GM12878 (cell line): ENCODE results near the gene MROH9. TPM values are rescaled to one million over a fixed set of nuclear protein-coding genes. Genes with fewer than 3 reads are reported as not detected.

Experiments used
- ATAC-seq: fragments of 200-7000 bp; cut with Tn5 transposase; 3 replicates; pipeline ENCODE4 v1.9.1; 2020; ENCODE audit warnings: mild to moderate bottlenecking, moderate library complexity
- BruUV-seq: library from RNA; stranded (reverse); fragments of 400-500 nt; replicated peaks from 2 replicates; lab custom pipeline; 2021; lab: Mats Ljungman, UMichigan
- CTCF ChIA-PET: fragments of 300-600 bp; sonication (Branson Sonifier 250); formaldehyde crosslinking; extraction: SDS; loops from one replicate; lab custom pipeline; 2021; ENCODE audit warnings: inconsistent platforms; lab: Yijun Ruan, JAX
- POLR2A ChIA-PET: fragments of 350-600 bp; formaldehyde crosslinking; extraction: SDS; loops from one replicate; lab custom pipeline; 2021; ENCODE audit warnings: inconsistent platforms; lab: Charles Lee
- RAD21 ChIA-PET: fragments of 300-600 bp; sonication (Branson Sonifier 250); formaldehyde crosslinking; loops from one replicate; lab custom pipeline; 2023; ENCODE audit warnings: antibody characterized with exemption; ENCODE audit not compliant: unreplicated experiment; lab: Charles Lee
- SMC1A ChIA-PET: fragments of 300-600 bp; sonication (Branson Sonifier 250); formaldehyde crosslinking; loops from one replicate; lab custom pipeline; 2023; ENCODE audit not compliant: unreplicated experiment, uncharacterized antibody; lab: Charles Lee
- DNase-seq: peaks from one replicate; pipeline ENCODE4 v3.0.0-alpha.2; 2011; ENCODE audit warnings: low read depth, low spot score
- FAIRE-seq: peaks from 3 replicates; lab custom pipeline; 2011; peaks lifted over from hg19 to GRCh38; lab: Jason Lieb, UNC
- H2AFZ ChIP-seq: 2 replicates; pipeline ENCODE4 v1.6.0; 2011; ENCODE audit warnings: low read depth, low read length, control low read depth; ENCODE audit not compliant: control insufficient read depth
- H3K27ac ChIP-seq: 2 replicates; pipeline ENCODE4 v1.5.1; 2011; ENCODE audit warnings: control low read depth; ENCODE audit not compliant: control insufficient read depth, insufficient read depth
- H3K27me3 ChIP-seq, 2 experiments: replicated peaks in 1 of 2; 2 replicates each; pipeline versions ENCODE4 v1.6.0 to v1.6.1; 2011; ENCODE audit warnings: low read length in 1 of 2; ENCODE audit not compliant: control insufficient read depth in 2 of 2, insufficient read depth in 2 of 2
- H3K36me3 ChIP-seq, 2 experiments: 2 replicates each; pipeline ENCODE4 v1.5.1; 2011; ENCODE audit warnings: low read length in 1 of 2; ENCODE audit not compliant: control insufficient read depth in 2 of 2, insufficient read depth in 2 of 2
- H3K4me1 ChIP-seq: 2 replicates; pipeline ENCODE4 v1.6.1; 2011; ENCODE audit warnings: mild to moderate bottlenecking, low read length, moderate library complexity, mixed read lengths; ENCODE audit not compliant: control insufficient read depth, insufficient read depth
- H3K4me2 ChIP-seq: 2 replicates; pipeline ENCODE4 v1.6.0; 2011; ENCODE audit warnings: control low read depth; ENCODE audit not compliant: control insufficient read depth, insufficient read depth
- H3K4me3 ChIP-seq: fragments of 200-600 bp; sonication (generic); 2 replicates; pipeline ENCODE4 v1.5.1; 2016
- H3K79me2 ChIP-seq: 2 replicates; pipeline ENCODE4 v1.6.0; 2011; ENCODE audit warnings: low read length; ENCODE audit not compliant: control insufficient read depth, insufficient read depth
- H3K9ac ChIP-seq: 2 replicates; pipeline ENCODE4 v1.8.0; 2011; ENCODE audit warnings: low read length, control low read depth, mixed read lengths; ENCODE audit not compliant: control insufficient read depth, insufficient read depth
- H3K9me3 ChIP-seq: replicated peaks from 3 replicates; pipeline ENCODE4 v1.5.1; 2011; ENCODE audit warnings: mild to moderate bottlenecking, low read length; ENCODE audit not compliant: control insufficient read depth, insufficient read depth
- H4K20me1 ChIP-seq: 2 replicates; pipeline ENCODE4 v1.6.0; 2011; ENCODE audit not compliant: control insufficient read depth, insufficient read depth
- CBX5 ChIP-seq: sonication (generic); IDR thresholded peaks from 2 replicates; pipeline ENCODE4 v1.6.1; 2016; ENCODE audit warnings: low read depth, moderate library complexity, mild to moderate bottlenecking, inconsistent platforms
- POU2F2 ChIP-seq: IDR thresholded peaks from 3 replicates; pipeline ENCODE4 v1.6.1; 2011; ENCODE audit warnings: low read depth, mild to moderate bottlenecking, low read length, borderline replicate concordance
- RAD21 ChIP-seq: IDR thresholded peaks from 2 replicates; pipeline ENCODE4 v1.6.1; 2011; ENCODE audit warnings: mild to moderate bottlenecking, low read depth, low read length, moderate library complexity; ENCODE audit not compliant: insufficient read depth
- ZSCAN29 ChIP-seq: fragments of 450-650 bp; IDR thresholded peaks from 2 replicates; pipeline ENCODE4 v1.6.1; 2017; ENCODE audit warnings: mild to moderate bottlenecking, moderate library complexity
- WGBS: methylation state at CpG from one replicate; pipeline ENCODE4 v1.1.6; 2016; ENCODE audit warnings: low lambda C conversion rate; ENCODE audit not compliant: insufficient replicate concordance, insufficient coverage; ENCODE audit errors: missing lambda C conversion rate; 5-methylcytosine and 5-hydroxymethylcytosine counted together
- in situ Hi-C: fragments of 300-500 bp; cut with MboI; formaldehyde crosslinking; loops from 9 replicates; pipeline ENCODE4 v1.14.3; 2018; ENCODE audit warnings: mixed read lengths
- intact Hi-C: fragments of 100-400 bp; cut with micrococcal nuclease; formaldehyde crosslinking; loops from one replicate; pipeline ENCODE4 v1.14.2; 2022; ENCODE audit not compliant: unreplicated experiment
- polyA plus RNA-seq, 11 experiments: library from polyadenylated mRNA; depleted of rRNA in 4 of 11; unstranded in 6 of 11; stranded (reverse) in 5 of 11; fragments of >200 nt; fragmentation: Nextera tagmentation in 4 of 11; fragmentation: Illumina TruSeq in 1 of 11; extraction: Ambion mirVana in 4 of 11; extraction: Trizol in 1 of 11; gene quantifications; 1 replicate in 1 of 11; 2 replicates in 10 of 11; pipeline versions ENCODE4 v1.2.1 to v1.2.3, GENCODE V29; 2011 to 2016; ENCODE audit warnings: inconsistent platforms in 2 of 11, missing spikeins in 2 of 11, low read depth in 1 of 11
- total RNA-seq, 4 experiments: library from RNA; depleted of rRNA in 3 of 4; stranded (reverse); fragments of >200 nt in 3 of 4; fragmentation: Illumina TruSeq in 1 of 4; extraction: Trizol in 1 of 4; gene quantifications; 2 replicates each; pipeline versions ENCODE4 v1.2.1 to v1.2.3, GENCODE V29; 2013 to 2021
- TF ChIP-seq, protein P1 (sequence below): fragments of 450-650 bp; IDR thresholded peaks from 2 replicates; pipeline ENCODE4 v1.6.1; 2017; ENCODE audit warnings: borderline replicate concordance
- TF ChIP-seq, protein P2 (sequence below): fragments of 450-650 bp; IDR thresholded peaks from 2 replicates; pipeline ENCODE4 v1.6.1; 2016; ENCODE audit warnings: mild to moderate bottlenecking

The MROH9 gene
- total and polyA plus RNA-seq, 10 of the 15 experiments (the other 5 are each of a cell fraction or from before 2014, with no cell fraction given), result not detected

GRCh38 chr1:171083222-171083621 is 147.9 kb downstream of the MROH9 start:
- no peaks in the 10 kb centered on the region for H3K4me1 ChIP-seq
- WGBS, result 9% methylated on average over 5 of the region's 5 CpGs
- DNase-seq (no peak), FAIRE-seq (no peak), ATAC-seq (no peak)
- H2AFZ ChIP-seq, result no peak overlapping the region
- no peaks in the 10 kb centered on the region for H3K27me3 ChIP-seq
- CTCF ChIA-PET, result no interaction called here
- no peaks in the 10 kb centered on the region for H3K9me3 ChIP-seq
- intact Hi-C loops, result loop anchor here (5.0 to 10.0 kb wide), 2 partner anchors 104 to 232 kb away; partner anchors contain the start of genes FMO2 and FMO4
- H3K79me2 ChIP-seq, result no peaks in the 10 kb centered on the region
- no peak overlapping the region for H3K4me3 ChIP-seq
- no peak overlapping the region for H3K27ac ChIP-seq
- no TSS peak for BruUV-seq
- TF ChIP-seq CBX5, result no peak
- TF ChIP-seq, protein P1, sequence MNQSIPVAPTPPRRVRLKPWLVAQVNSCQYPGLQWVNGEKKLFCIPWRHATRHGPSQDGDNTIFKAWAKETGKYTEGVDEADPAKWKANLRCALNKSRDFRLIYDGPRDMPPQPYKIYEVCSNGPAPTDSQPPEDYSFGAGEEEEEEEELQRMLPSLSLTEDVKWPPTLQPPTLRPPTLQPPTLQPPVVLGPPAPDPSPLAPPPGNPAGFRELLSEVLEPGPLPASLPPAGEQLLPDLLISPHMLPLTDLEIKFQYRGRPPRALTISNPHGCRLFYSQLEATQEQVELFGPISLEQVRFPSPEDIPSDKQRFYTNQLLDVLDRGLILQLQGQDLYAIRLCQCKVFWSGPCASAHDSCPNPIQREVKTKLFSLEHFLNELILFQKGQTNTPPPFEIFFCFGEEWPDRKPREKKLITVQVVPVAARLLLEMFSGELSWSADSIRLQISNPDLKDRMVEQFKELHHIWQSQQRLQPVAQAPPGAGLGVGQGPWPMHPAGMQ, result no peak
- TF ChIP-seq ZSCAN29, result no peak
- in situ Hi-C loops, result no loop called here
- H3K4me2 ChIP-seq, result no peak overlapping the region
- SMC1A ChIA-PET, result no interaction called here
- H4K20me1 ChIP-seq, result no peaks in the 10 kb centered on the region
- H3K36me3 ChIP-seq, result no peaks in the 10 kb centered on the region
- POLR2A ChIA-PET, result no interaction called here
- H3K9ac ChIP-seq, result no peak overlapping the region
- RAD21 ChIA-PET, result no interaction called here

GRCh38 chr1:171084091-171084490 is 148.8 kb downstream of the MROH9 start:
- DNase-seq, result no peak
- Histone ChIP-seq H3K36me3 (no peaks in the 10 kb centered on the region), H3K27me3 (no peaks in the 10 kb centered on the region), H3K27ac (no peak overlapping the region), H3K4me3 (no peak overlapping the region), H2AFZ (no peak overlapping the region), H3K79me2 (no peaks in the 10 kb centered on the region), H3K4me2 (no peak overlapping the region), H3K9me3 (no peaks in the 10 kb centered on the region), H4K20me1 (no peaks in the 10 kb centered on the region), H3K9ac (no peak overlapping the region), H3K4me1 (no peaks in the 10 kb centered on the region)
- TF ChIP-seq POU2F2 (no peak), RAD21 (no peak)
- TF ChIP-seq, protein P2, sequence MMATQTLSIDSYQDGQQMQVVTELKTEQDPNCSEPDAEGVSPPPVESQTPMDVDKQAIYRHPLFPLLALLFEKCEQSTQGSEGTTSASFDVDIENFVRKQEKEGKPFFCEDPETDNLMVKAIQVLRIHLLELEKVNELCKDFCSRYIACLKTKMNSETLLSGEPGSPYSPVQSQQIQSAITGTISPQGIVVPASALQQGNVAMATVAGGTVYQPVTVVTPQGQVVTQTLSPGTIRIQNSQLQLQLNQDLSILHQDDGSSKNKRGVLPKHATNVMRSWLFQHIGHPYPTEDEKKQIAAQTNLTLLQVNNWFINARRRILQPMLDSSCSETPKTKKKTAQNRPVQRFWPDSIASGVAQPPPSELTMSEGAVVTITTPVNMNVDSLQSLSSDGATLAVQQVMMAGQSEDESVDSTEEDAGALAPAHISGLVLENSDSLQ, result no peak
- intact Hi-C loops (loop anchor here (5.0 to 10.0 kb wide), 2 partner anchors 103 to 231 kb away; partner anchors contain the start of genes FMO2 and FMO4), in situ Hi-C loops (no loop called here)
- ChIA-PET RAD21 (no interaction called here), SMC1A (interaction anchor here (0.9 kb wide), 1 partner anchor 58 kb away, joined by 4 read pairs; no protein-coding TSS in a partner anchor), CTCF (no interaction called here), POLR2A (no interaction called here)
- BruUV-seq, result no TSS peak
- no peak for FAIRE-seq
- no peak for ATAC-seq
